NCI-H1048 (cell line): ENCODE results near the gene FAM156A.
"Not testable (repeated sequence)": the region's sequence is repeated elsewhere in the genome, so short reads cannot be mapped to it uniquely, and the experiment has no call there.

Source experiments
- DNase-seq: peaks from one replicate; lab custom pipeline; 2025; lab: John Stamatoyannopoulos, UW

The FAM156A gene

DNA sequence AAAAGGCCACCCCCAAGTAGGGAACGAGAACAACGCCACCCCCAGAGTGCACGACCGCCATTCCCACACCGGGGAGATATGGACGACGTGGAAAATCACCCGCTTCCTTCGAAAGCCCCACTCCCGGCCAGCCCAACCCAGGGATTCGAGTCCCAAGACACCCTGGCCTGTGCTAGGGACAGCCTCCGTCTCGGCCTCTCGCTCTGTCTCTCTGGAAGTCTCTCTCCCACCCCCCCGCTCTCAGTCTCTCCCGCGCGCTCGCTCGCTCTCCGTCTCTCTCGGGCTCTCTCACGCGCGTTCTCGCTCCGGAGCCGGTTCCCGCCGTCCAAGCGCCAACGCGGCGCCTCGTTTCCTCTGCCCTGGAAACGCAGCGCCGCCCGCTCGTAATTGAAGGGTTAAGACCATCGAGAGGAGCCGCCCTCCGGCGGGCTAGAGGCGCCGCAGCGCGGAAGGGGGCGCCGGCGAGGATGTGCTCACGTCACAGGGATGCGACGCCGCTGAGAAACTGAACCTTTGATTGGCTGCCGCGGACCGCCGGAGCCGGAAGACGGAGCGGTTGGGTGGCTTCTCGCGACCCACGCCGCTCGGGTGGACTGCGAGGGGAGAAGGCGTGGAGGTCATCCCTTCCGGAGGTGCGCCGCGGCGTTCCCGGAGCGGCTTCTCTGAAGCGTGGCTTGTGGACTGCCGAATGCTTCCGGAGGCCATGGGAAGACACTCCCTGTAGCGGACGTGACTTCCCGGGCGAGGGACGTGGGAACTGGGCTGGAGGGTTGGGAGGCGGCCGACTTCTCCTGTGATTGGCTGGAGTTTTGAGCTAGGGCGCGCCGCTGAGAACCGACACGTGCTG, at the start of gene FAM156A:
FAM156A (minus strand) TSS at position 406 of the 847 bp plus-strand sequence. CDS start 9,930 bp downstream, outside the sequence.
- DNase-seq, result not testable (repeated sequence)

GRCh38 chrX:53005327-53005726, 47.0 kb upstream of the FAM156A start:
- no peak for DNase-seq

DNA sequence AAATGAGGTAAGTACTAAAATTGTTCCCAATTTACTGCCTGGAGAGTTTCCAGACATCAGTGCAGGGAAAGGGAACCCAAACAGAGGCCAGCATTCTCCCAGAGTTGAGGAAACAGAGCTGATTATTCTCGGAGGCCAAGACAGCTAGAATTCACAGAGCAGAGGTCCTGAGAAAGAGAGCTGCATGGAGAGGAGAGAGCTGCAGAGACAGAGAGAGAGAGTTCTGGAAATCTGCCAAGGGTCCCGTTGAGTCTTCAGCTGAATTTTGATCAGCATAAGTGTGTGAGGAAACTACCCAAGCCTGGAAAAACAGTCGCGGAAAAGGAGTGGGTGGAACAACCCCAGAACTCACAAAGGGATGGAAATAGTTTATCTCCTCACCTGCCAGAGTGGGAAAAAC, 46.5 kb upstream of the FAM156A start:
- no peak for DNase-seq

- DNase-seq, result no peak
These were observed 45.7 kb upstream of the FAM156A start for GRCh38 chrX:53004038-53004437.

- no peak for DNase-seq
These were observed 44.8 kb upstream of the FAM156A start for GRCh38 chrX:53003111-53003510.

DNA sequence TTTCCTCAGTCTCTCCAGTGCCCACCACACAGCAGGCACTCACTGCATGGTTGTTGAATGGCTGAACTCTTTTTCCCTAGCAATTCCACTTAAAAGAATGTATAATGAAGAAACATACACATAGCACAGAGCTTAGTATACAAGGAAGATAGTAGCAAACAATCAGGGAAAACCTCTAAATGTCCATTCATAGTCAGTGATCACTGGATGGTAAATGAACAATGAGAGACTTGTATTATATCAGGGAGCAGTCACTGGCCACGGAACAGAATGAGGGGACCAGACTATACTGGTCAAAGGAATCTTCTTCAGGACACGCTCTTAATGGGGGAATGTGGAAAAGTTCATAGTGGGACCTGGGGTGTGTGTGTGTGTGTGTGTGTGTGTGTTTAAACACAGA, 43.6 kb upstream of the FAM156A start:
- no peak for DNase-seq

GRCh38 chrX:53000447-53001135, 42.3 kb upstream of the FAM156A start:
- DNase-seq, result no peak

DNA sequence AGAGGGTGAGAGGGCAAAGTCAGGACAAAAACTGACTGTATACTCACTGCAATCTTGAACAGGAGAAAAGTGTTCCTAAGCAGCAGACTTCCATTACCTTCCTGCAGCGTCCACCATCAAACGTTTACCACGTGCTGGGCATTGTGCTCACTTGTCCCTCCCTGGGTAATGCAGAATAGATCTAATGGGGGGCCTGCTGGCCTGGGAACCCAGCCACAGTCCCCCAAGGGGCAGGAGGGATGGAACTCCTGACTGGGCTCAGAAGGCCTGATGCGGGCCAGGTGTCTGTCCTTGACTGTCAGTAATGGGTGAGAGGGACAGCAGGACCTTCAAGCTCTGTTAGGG, 37.6 kb upstream of the FAM156A start:
- no peak for DNase-seq

DNA sequence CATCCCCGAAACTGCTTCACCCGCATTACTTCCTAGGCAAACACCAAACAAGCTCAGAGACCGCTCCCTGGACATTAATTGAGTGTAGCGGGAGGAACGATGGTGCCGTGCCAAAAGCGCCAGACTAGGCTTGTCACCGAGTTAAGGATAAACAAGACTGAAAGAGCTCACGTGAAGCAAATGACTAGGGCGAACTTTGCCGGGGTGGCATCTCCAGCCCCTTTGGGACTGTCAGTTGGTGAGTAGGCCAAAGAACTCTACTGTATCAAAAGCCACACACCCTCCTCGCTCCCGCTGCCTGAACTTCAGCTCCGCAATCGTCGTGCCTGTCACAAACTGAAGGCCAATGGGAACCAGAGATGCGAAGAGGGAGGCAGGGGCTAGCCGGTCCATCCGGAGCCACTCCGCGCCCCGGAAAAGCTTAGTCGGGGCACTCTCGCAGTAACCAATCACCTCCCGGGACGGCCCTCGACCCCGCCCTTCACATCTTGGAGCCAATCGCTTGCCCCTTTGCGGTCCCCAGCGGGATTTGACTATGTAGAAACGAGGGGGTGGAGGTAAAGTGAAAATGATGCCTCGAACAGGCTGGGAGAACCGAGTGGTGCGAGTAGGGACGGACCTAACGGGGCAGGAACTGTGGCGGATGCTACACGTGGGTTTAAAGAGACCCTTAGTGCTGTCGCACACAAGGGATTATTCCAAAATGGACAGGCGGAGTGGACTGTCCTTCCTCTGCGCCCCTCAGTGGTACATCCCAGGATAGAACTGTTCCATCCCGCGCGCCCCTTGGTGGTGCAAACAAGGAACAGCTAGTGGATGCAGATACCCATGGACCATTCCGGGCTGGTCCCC, 37.0 kb upstream of the FAM156A start:
- peak; percentile 75 for DNase-seq

GRCh38 chrX:52990848-52991247, 32.5 kb upstream of the FAM156A start:
- no peak for DNase-seq

- not testable (repeated sequence) for DNase-seq
These were observed 31.8 kb upstream of the FAM156A start for GRCh38 chrX:52990011-52990631.

- DNase-seq, result no peak
These were observed 30.9 kb upstream of the FAM156A start for GRCh38 chrX:52988985-52989917.

DNA sequence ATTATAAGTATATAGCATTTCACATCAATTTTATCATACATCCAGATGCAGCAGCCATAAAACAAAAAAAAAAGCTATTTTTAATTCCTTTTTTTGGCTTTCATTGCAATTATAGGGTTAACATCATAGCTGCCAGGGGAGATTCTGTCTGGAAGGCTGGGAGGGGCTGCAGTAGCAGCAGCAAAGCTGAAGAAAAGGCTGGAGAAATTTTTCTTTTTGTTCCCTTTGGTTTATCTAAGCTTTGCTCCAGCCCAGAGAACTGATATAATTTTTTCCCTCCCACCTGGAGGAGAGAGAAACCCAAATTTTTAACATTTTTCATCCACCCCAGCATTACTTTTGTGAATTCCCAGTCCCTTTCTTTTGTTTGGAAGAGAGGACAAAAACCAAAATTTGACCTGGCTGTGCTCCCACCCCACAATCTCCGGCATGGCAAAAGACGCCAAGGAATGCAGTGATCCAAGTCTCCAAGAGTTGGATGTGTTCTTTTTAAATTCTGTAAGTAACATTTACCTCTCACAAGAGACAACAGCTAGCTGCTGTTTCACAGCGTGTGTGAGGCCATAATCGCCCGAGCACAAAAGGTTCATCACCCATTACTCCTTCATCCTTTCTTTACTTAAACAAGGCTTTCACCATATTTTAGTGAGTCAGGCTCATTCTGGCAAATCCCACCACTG, 25.1 kb upstream of the FAM156A start:
- DNase-seq, result no peak

GRCh38 chrX:52979993-52980392, 21.7 kb upstream of the FAM156A start:
- no peak for DNase-seq

DNA sequence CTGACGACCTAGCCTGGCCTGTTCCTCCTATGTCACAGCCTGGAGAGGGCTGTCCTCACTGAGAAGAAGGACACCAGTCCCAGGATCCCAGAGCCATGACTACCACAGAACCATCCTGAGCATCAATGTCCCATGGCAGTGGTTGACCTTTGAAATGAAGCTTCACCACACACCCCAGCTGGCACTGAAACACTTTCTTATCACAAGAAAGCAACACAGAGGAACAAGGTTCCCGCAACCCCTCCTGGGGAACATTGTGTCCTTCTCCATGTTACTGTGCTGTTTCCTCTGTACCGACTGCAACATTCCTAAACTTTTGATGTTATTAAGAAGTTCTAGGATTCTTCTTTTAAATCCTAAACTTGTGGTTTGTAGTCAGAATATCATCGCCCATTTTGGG, 21.2 kb upstream of the FAM156A start:
- no peak for DNase-seq

- DNase-seq, result no peak
These were observed 19.6 kb upstream of the FAM156A start for GRCh38 chrX:52977953-52978352.

- not testable (repeated sequence) for DNase-seq
These were observed 17.3 kb upstream of the FAM156A start for GRCh38 chrX:52975576-52975975.

DNA sequence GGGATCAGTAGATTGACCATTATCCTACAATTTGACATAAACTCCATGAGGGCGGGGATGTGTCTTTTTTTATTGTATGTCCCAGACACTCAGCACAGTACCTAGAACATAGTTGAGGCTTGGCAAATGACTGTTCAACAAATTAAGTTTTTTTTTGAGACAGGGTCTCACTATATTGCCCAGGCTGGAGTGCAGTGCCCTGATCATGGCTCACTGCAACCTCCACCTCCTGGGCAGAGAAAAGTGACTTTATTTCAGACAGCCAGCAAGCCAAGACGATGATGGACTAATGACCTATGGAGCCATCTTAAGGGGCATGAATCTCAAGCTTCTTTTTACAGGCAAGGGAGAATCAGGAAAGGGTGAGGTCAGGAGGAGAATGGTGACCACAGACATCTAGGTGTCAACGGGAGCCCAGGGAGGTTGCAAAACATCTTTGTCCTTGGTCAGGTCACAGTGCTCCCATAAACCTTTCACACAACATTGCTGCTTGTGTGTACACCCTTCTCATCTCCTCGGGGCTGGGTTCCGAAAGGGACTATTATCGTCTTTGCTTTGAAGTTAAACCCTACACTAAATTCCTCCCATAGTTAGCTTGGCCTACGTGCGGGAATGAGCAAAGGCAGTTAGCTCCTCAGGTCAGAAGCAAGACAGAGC, 16.1 kb upstream of the FAM156A start:
- DNase-seq, result not testable (repeated sequence)

GRCh38 chrX:52967922-52968321, 9.6 kb upstream of the FAM156A start:
- not testable (repeated sequence) for DNase-seq
